GM12878 (cell line): Measurements from ENCODE around the gene SEPSECS.

Experiments
- CREB1 ChIP-seq: IDR thresholded peaks from 2 replicates; pipeline ENCODE4 v1.6.1; 2012; ENCODE audit warnings: low read depth, mild to moderate bottlenecking, inconsistent platforms
- FOXK2 ChIP-seq: fragments of 450-650 bp; IDR thresholded peaks from 2 replicates; pipeline ENCODE4 v1.6.1; 2017; ENCODE audit warnings: mild to moderate bottlenecking, moderate library complexity
- NRF1 ChIP-seq: conservative IDR thresholded peaks from 2 replicates; pipeline ENCODE4 v1.6.1; 2011; ENCODE audit warnings: mild to moderate bottlenecking, low read depth, low read length, improper control_type of control experiment
- POLR2A ChIP-seq: IDR thresholded peaks from 2 replicates; pipeline ENCODE4 v1.6.1; 2011; ENCODE audit warnings: low read depth, mild to moderate bottlenecking, low read length
- POLR2AphosphoS5 ChIP-seq: IDR thresholded peaks from 2 replicates; pipeline ENCODE4 v1.6.1; 2011; ENCODE audit warnings: mild to moderate bottlenecking, low read length, inconsistent platforms
- ZNF274 ChIP-seq: IDR thresholded peaks from one replicate; pipeline ENCODE4 v1.8.0; 2011; ENCODE audit not compliant: insufficient read length, insufficient read depth
- TF ChIP-seq, protein P1 (sequence below), 3 experiments: IDR thresholded peaks in 2 of 3; conservative IDR thresholded peaks in 1 of 3; 2 replicates each; pipeline ENCODE4 v1.5.1; 2011; ENCODE audit warnings: low read depth in 3 of 3, low read length in 3 of 3, mild to moderate bottlenecking in 3 of 3, control low read depth in 2 of 3, moderate library complexity in 2 of 3, inconsistent platforms in 1 of 3, mixed read lengths in 1 of 3; ENCODE audit not compliant: control insufficient read depth in 2 of 3, insufficient read depth in 1 of 3; ENCODE audit errors: extremely low read depth in 1 of 3
- TF ChIP-seq, protein P2 (sequence below): IDR thresholded peaks from 2 replicates; pipeline ENCODE4 v1.6.1; 2012; ENCODE audit warnings: low read depth, low read length, improper control_type of control experiment

DNA sequence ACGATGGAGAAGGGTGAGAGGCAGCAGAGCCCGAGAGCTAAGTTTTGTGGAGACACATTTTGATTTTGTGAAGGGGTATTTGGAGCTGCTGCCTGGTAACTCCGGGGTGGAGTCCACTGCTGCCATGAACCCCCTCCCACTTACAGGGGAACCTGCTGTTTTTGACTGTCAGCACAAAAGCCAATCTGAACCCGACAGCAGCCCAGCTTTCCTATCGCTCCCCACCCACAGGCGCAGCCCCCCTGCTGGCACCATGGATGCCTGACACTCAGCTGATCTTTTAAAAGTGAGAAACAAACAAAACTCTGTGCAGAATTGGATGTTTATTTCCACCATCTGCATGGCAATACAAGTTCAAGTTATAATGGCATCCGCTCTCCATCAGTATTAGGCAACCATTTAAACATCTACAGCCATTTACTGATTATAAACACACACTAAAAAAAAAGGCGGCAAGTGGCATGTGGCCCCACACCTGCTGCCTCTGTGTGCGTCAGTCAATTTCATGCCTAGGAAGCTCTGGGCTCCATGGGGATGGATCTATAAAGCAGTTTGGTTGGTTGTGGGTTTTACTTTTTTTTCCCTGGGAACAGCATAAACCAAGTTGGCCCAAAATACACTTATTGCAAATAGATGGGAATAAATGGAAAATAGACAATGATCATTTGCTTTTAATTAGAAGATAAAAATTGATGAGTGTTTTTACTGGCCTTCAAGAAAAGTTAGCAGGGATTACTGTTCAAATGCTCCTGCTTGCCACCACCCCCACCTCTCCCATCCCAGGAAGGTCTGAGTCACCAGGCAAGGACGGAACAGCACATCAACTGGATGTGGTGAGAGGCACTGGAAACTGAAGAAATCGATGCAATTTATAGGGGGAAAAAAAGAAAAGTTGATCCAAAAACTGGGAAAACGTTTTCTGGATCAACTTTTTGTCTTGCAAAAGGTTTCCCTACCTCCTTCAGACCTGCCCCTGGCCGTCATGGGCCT, 46.0 kb downstream of the SEPSECS start:
- no peak for TF ChIP-seq CREB1
- TF ChIP-seq, protein P1, sequence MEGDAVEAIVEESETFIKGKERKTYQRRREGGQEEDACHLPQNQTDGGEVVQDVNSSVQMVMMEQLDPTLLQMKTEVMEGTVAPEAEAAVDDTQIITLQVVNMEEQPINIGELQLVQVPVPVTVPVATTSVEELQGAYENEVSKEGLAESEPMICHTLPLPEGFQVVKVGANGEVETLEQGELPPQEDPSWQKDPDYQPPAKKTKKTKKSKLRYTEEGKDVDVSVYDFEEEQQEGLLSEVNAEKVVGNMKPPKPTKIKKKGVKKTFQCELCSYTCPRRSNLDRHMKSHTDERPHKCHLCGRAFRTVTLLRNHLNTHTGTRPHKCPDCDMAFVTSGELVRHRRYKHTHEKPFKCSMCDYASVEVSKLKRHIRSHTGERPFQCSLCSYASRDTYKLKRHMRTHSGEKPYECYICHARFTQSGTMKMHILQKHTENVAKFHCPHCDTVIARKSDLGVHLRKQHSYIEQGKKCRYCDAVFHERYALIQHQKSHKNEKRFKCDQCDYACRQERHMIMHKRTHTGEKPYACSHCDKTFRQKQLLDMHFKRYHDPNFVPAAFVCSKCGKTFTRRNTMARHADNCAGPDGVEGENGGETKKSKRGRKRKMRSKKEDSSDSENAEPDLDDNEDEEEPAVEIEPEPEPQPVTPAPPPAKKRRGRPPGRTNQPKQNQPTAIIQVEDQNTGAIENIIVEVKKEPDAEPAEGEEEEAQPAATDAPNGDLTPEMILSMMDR (IDR thresholded peaks at IDR 0.05 in 2 of 3, conservative IDR thresholded peaks at IDR 0.05 in 1 of 3; ENCODE audit: control insufficient read depth in 2 of 3, extremely low read depth in 1 of 3, insufficient read depth in 1 of 3, low read depth in 3 of 3, low read length in 3 of 3), result no peak
- no peak for TF ChIP-seq FOXK2
- no peak for TF ChIP-seq POLR2AphosphoS5
- TF ChIP-seq, protein P2, sequence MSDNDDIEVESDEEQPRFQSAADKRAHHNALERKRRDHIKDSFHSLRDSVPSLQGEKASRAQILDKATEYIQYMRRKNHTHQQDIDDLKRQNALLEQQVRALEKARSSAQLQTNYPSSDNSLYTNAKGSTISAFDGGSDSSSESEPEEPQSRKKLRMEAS, result no peak
- TF ChIP-seq NRF1, result no peak
- no peak for TF ChIP-seq POLR2A
- no peak for TF ChIP-seq ZNF274
